GM19395 (cell line): ENCODE measurements around the gene ENHO.

Experiments used
- ATAC-seq: cut with Tn5 transposase; IDR thresholded peaks from one replicate; pipeline ENCODE4 v1.9.1; 2021; ENCODE audit warnings: mild to moderate bottlenecking, moderate library complexity; ENCODE audit not compliant: unreplicated experiment

Gene ENHO

DNA sequence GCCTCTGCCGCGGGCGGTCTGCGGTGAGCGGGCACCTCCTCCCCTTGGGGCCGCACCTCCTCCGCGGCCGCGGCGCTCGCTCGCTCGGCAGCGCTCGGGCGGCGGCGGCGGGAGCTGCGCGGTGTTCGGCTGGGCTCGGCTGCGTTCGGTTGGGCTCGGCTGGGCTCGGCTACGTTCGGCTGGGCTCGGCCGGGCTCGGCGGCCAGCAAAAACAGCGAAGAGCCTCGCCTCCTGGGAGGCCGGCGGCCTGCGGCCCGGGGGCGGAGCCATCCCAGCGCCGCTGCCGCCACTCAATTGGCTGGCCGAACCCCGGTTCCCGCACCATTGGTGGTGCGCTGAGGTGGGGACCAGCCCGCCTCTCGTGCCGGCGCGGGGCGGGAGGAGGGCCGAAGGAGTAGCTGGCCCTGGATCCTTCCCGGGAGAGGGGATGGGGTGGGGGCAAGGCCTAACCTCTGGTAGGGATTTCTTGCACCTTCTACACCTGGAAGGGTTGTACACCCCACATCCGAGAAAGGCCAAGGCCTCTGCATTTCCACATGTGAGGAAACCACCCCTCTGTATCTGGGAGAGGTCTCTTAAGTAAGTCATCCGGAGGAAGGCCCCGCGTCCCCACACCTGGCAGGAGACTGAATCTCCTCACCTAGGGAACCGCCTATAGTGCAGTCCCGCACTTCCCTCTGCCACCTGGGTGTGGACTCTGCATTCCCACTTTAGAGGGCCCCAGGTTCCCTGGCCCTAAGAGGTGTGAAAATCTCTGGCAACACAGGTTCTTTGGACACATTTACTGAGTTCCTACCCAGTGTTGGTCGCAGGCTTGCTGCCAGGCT lies at the start of gene ENHO:
TSS of gene ENHO (minus strand) at position 20 of the 827 bp plus-strand sequence. CDS start 1,295 bp downstream, outside the sequence.
- ATAC-seq, result peak; percentile 84

DNA sequence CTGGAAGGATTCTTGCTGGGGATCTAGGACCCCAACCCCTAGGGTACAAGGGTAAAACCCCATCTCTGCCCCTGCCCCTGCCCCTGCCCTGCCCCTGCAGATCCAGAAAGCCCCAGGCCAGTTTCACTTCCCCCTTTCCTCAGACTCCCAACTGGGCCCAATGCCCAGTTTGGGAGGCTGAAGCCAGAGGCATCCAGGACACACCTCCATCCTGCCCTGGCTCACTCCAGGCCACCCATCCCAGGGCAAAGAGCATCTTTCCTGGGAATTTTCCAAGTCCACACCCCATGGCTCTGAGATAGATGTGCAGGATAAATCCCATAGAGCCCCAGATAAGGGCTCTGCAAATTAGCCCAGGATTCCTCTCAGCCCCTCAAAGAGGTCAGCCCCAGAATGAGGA lies 49.3 kb upstream of the ENHO start:
- ATAC-seq, result no peak

DNA sequence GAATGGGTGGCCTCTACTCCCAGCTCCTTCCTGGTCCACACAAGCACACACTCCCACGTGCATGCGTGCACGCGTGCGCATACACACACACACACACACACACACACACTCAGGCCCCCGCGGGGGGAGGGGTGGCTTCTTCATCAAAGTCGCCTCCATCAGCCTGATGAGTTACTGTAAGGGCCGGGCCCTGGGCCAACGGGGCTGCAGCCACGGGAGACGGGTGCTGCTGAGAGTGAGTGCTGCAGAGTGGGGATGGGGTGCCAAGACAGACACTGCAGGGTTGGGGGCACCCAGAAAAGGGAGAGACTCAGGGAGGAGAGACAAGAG lies 48.7 kb upstream of the ENHO start:
- ATAC-seq, result no peak

DNA sequence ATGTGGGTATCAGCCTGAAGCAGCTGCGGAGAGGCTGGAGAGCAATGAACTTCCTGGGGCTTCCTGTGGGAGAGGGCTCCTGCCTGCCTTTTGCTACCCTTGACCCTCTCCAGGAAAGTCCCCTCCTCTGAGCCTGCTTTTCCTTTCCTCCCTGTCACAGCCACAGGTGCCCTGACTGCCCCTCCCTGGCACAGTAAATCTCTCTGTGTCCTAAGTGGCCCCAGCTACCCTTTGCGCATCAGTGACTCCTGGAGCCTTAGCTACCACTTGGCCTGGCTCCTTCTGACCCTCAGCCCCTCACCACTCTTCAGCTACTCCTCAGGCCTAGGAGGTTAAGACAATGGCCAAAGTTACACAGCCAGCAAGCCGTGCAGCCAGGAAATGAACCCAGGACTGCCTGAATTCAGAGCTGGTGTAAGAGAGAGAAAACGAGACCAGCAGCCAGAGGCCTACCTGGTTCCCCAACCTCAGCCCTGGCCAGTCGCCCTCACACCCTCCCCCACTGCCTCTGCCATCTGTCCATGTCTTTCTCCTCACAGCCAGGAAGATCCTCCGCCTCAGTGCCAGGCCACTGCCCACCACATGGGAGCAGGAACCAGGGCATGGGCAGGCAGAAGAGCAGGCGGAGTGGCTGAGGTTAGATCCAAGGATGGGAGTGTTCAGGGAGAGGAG lies 48.2 kb upstream of the ENHO start:
- no peak for ATAC-seq

DNA sequence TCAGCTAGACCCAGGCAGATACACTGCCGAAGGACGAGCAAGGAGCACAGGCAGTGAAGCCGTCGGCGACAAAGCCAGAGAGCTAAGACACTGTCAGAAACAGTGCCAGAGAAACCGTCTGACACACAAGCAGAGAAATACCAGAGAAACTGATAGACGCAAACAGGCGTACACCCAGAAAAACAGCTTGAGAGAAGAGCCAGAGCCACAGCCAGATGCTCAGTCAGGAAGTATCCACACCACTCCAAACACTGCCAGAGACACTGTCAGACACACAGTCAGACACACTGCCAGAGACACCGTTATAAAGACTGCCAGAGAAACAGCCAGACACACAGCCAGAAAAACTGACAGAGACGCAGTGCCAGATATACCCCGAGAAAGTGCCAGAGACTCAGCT lies 47.6 kb upstream of the ENHO start:
- ATAC-seq, result no peak

DNA sequence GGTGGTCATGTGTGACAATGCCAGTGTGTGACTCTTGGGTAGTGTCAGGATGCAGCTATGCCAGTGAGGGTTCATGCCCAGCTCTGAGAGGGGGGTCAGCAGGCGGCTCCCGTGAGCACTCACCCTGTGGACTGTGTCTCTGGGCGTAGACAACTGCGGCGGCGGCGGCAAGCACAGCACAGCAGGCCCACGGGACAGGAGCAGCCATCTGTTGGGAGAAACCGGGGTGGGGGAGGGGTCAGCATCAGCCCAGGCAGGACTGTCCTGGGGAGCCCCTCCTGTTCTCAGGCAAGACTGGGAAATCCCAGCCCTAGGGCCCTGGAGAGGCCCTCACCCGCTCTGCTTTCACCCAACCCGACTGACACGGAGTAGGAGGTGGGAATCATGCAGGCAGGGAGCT lies 46.0 kb upstream of the ENHO start:
- no peak for ATAC-seq

DNA sequence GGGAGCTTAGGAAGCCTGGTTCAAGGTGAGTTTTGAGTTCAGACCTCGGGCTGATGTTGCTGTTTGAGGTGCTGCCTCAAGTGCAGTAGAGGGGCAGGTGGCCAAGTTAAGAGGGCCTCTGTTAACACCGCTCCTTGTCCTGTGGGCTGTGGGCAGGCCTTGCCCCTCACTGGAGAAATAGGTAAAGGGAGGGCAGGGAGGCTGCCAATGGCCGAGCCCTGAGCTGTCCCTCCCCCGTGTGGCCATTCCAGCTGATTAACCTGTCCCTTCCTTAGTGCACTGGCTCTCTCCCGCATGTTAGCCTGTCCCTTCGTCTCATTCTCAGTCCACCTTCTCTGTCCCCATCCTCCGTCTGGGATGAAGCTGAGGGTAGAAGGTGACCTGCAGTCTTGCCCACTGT lies 45.3 kb upstream of the ENHO start:
- no peak for ATAC-seq

DNA sequence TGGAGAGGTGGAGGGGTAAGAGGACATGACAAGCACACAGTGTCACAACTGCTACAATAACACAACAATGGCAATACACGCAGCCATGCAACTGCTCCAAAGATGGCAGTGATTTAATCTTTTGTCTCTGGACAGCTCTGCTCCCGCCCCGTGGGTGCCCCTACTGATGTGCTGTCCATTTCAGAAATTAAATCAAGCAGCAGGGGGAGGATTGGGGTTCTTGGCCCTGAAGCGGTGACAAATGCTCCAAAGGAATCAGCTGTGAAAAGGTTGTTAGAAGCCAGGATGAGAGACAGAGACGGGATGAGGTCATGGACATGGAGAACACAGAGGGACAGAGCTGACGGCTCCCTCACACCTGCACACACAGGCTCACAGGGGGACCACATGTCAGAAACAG lies 44.2 kb upstream of the ENHO start:
- ATAC-seq, result no peak

DNA sequence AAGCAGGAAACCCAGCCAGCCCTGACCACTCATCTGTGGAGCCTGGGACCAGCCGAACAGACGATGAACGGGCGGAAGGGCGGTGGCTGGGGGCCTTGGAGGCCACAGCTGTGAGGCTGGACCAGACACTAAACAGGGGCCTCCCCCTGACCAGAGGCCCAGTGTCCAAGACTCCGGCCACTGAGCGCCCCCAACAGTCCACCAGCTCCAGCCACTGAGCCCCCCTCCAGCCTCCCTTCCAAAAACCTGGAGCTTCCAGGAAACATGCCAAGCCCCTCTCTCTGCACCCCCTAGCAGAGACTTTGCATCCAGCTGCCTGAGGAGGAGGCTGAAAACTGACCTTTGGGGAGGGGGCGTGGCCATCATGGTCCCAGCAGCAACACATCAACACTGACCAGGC lies 43.5 kb upstream of the ENHO start:
- no peak for ATAC-seq

DNA sequence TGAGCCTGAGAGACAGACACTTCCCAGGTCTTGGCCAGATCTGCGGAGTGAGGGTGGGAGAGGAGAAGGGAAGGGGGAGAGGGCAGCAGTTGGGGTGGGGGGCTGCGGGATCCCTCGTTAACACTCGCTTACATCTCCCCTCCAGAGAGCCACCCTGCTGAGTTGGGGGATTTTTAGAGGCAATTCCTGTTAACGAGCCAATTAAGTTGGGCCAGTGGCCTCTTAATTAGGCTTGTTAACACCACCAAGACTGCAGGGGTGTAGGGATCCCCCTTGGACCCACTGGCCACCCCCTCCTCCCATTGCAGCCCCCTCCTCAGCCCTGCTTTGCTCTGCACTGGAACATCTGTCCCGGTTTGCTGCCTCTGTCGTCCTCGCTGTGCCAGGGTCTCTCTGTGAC lies 43.1 kb upstream of the ENHO start:
- ATAC-seq, result no peak

DNA sequence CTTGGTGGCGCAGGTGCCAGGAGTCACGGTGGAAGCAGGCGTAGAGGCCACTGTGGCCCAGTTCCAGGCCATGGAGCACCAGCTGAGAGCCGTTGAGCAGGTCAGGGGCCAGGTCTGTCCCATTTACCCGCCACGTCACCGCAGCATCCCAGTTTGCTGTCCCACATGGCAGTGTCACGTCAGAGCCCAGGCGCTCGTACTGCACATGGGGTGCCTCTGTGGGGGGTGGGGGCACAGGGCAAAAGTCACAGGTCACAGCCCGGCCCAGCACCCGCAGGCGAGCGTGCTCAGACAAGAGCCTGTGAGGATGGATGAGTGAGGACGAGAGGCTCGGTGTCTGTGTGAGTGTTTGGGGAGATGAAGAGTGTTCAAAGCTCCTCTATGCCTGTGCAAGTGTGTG lies 41.8 kb upstream of the ENHO start:
- ATAC-seq, result no peak

DNA sequence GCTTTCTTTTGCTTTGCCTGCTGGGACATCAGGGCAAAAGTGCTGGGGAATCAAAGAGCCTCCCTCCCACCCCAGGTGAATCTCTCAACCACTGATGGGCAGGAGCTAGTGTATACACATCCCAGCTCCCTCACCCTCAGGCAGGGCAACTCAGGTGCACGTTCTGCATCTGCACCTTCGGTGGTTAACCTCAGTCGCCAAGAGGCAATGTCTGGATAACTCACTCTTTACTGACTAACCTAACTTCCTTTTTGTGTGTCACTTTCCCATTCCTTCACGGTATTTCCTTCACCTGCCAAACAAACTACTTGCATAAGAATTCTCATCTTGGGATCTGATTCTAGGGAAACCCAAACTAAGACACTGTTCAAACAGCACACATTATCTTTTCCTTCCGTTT lies 40.5 kb upstream of the ENHO start:
- no peak for ATAC-seq

DNA sequence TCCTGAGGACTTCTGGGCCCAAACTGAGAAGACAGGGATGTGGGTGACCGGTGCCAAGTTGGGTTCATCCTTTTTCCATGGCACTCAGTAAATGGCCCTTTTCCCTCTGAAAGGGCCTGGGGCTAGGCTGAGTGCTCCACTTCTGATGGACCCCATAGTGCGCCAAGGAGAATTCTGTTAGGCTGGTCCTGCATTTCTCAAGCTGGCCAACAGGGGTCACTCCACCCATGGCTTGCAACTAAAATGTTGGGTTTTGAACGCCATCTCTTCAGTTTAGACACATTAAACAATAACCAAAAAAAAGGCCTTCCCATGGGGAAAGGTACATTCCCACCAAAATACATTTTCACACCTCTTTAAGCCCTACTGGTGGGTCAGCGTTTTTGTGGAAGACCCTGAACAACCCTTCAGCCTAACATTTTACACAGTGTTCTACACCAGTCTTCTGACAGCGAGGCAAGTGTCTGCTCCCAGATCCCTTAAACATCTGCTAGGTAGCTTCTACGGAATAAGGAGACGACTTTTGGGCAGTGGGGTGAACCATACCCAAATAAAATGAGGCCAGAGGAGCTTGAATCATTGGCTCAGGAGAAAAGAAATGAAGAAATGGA lies 39.5 kb upstream of the ENHO start:
- no peak for ATAC-seq

DNA sequence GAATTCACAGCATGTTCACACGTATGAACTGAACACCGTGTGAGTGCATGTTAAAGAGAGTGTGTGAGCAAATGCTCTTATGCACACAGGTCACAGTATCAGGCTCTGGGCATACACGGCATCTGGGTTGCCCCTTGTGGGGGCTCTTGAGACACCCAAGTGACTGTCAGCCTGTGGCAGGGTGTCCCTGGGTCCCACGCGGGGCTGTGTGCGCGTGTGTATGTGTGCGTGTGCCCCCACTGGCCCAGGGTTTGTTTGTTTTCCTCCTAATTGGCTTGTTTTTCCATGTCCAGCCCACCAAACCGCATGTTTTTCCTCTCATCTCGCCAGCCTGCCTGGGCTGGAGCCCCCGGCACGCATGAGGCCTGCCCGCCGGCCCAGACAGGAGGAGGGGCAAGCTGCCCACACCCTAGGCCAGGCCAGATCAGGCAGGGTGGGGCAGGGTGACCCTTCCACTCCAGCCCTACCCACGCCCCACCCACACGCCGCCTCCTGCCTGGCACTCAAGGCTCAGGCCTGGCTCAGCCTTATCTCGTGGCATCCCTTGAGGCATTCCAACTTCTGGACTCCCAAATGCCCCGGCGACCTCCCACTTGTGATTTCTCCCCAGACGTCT lies 37.9 kb upstream of the ENHO start:
- no peak for ATAC-seq

DNA sequence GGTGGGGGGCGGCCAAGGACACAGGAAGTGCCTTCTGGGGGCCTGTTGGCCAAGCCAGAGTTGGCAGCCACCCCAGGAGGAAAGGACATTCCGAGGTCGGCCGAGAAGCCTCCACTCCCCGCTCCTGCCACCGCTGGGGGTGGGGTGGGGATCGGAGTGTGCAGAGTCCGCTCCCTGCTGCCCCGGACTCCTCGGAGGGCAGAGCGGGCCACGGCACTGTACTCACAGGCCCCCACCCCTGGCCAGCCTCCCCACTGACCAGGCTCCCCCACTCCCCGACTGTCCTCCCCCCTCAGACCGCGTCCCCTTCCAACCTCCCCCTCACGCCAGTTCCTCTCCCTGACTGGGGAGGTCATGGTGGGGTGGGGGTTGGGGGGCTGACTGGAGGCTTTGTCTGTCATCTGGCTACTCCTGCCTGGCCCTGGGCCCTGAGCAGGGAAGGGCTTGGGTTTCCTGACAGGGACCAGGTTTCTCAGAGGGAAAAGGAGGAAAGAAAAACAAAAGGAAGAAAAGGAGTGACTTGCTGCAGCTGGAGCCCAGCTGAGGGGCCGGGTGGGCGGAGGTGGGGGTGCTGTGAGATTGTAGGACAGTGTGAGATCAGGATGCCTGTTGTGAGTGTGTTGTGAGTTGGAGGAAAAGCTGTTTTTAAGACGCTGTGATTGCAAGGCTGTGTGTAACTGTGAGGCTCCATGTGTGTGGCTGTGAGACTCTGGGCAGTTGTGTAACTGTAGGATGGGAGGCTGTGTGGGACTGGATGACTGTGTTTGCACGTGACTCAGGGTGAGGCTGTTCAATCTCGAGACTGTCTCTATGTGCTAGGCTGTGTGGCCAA lies 37.0 kb upstream of the ENHO start:
- no peak for ATAC-seq

DNA sequence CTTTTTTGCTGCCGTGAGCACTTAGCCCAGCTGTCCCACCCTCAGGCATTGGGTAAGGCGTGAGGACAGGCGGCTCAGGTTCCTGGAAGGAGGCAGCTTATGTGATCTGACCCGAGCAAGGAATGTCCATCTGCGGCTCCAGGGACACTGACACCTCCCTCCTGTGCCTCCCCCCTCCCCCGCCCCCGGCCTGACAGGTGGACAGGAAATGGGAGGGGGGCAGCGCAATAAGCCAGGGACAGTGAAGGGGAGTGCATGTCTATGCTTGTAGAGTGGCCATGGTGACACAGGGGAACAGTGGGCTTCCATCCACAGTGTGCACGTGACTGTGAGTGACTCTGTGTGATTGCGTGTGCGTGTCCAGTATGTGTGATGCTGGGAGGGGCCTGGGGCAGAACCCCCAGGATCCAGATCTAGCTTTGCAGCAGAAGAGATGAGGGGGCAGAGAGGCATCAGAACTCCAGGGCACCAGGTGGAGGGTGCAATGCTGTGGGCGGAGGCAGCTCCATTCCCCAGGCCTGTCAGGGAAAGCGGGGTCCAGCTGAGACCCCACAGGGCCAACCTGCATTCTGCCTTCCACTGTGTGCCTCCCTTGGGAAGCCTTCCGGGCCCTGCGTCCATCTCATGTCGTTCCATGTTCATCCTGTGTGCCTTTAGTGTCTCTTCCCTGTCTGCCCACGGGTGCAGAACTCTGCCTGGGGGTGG lies 36.3 kb upstream of the ENHO start:
- no peak for ATAC-seq

DNA sequence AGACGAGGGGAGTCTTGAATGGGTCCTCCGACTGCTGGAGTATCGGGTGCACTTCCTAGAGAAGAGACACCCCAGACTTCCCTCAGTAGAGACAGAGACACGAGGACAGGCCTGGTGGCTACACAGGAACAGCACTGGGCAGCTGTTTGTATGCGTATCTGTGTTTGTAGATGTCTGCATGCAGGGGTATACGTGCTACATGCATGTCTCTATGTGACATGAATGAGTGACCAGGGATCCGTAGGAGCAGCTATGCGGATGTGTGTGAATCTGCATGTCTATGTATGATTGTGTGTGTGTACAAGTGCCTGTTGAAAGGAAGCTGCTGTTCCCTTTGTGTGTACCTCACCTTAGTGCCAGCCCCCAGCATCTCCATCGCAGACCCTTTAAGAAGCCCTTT lies 35.6 kb upstream of the ENHO start:
- ATAC-seq, result no peak

DNA sequence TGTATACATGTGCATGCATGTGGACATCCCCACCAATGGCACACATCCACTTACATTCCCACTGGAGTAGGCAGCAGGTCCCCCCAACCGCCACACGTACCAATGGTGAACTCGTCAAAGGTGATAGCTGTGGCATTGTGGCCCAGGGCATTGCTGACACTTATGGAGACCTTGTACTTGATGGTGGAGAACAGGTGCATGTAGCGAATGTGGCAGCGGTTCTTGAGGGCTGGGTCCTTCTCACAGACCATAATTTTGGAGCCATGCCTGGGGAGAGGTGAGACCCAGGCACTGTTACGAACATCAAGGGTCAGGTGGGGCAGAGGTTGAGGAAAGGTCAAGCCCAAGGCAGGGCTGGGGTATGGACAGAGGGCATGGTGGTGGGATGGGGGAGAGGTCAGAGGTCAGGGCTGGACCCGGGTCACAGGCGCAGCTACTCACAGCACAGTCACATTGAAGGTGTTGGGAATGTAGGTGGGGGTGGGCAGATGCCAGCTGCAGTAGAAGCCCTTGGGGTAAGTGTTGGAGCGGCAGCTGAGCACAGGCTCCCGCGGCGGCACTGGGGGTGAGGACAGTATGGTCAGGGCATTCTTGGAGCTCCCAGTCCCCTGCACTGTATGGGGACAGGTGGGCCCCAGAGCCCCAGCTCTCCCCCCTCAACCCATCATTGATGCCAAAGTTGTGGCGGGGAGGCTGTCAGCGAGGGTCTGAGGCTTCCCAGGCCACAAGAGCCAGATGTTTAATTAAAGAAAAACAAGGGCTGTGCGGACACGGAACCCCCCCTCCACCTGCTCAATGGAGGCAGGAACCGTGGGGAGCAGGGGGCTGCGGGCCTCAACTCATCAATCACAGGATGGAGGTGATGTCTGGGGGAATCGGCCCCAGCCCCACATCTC lies 34.9 kb upstream of the ENHO start:
- no peak for ATAC-seq

DNA sequence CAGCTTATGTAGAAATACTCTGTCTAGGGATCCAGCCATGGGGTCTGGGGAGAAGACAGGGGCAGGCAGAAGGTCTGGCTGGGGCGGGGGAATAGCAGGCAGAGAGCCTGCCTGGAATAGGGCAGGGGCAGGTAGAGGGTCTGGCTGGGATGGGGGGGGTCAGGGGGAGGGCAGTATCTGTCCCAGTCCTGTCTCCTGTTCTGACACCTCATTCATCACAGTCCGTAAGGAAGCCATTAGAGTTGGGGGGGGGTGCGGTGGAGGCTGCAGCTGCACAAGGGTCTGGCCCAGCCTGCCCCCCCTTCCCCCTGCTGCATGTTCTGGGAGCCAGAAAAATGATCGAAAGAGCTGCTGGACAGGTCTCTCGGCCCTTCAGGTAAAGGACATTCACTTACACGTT lies 34.2 kb upstream of the ENHO start:
- no peak for ATAC-seq
